T-helper 17 cell (primary cell): ENCODE measurements around the gene CLMP. TPM values are rescaled to one million over a fixed set of nuclear protein-coding genes. Genes with fewer than 3 reads are reported as not detected.
"Not testable (repeated sequence)": the region's sequence is repeated elsewhere in the genome, so short reads cannot be mapped to it uniquely, and the experiment has no call there.

Source experiments
- ATAC-seq: fragments of 150-1000 bp; cut with Tn5 transposase; 2 replicates; pipeline ENCODE4 v1.10.0; 2021; ENCODE audit warnings: mild to moderate bottlenecking, moderate library complexity
- DNase-seq, 3 donors: peaks; one replicate each; pipeline versions ENCODE4 v3.0.0 to v3.0.0-alpha.2; 2020 to 2021
- H3K9me3 ChIP-seq: one replicate; pipeline ENCODE4 v1.7.0; 2013; ENCODE audit warnings: low read length, mild to moderate bottlenecking; ENCODE audit not compliant: control insufficient read depth, poor library complexity, severe bottlenecking
- H3K27ac Mint-ChIP-seq: one replicate; pipeline ENCODE4 v1.8.0; 2022; ENCODE audit warnings: mild to moderate bottlenecking, moderate library complexity, mixed read lengths
- H3K27me3 Mint-ChIP-seq: one replicate; pipeline ENCODE4 v1.8.0; 2022; ENCODE audit warnings: mixed read lengths
- H3K36me3 Mint-ChIP-seq: one replicate; pipeline ENCODE4 v1.8.0; 2022; ENCODE audit warnings: low read depth, mixed read lengths
- H3K4me1 Mint-ChIP-seq: one replicate; pipeline ENCODE4 v1.8.0; 2022; ENCODE audit warnings: mild to moderate bottlenecking, mixed read lengths
- H3K4me3 Mint-ChIP-seq: one replicate; pipeline ENCODE4 v1.8.0; 2022; ENCODE audit warnings: mild to moderate bottlenecking, moderate library complexity, mixed read lengths
- total RNA-seq, 4 donors: library from RNA in 2 of 4; stranded (reverse) in 2 of 4; gene quantifications; one replicate each; pipeline ENCODE4 v1.2.3 and lab custom pipeline; 2022 to 2026

CLMP gene
- total RNA-seq, 2 donors from 2014 or later = 0.26 to 0.67 TPM

DNA sequence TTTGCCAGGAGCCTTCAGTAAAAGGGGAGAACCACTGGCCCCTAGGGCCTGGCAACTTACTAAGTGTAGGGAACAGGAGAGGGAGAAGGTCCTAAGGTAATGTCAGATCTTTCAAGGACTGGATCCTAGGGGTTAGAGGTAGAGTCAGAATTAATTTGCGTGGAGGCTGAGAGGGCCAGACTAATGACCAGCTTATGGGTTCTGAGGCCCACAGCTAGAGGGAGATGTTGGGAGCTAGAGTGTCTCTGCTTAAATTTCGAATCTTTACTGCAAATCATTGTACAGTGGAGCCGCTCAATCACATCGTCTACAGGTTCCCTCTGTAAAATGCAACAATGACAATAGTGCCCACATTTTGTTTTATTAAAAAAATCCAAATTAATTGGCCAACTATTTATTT, 31.4 kb downstream of the CLMP start:
- Mint-ChIP-seq H3K27ac (no peak overlapping the region), H3K27me3 (peaks cover 25% of the 10 kb centered on the region), H3K4me1 (peaks cover 6% of the 10 kb centered on the region), H3K4me3 (no peak overlapping the region), H3K36me3 (no peaks in the 10 kb centered on the region)
- DNase-seq = no peak
- no peak for ATAC-seq
- no peaks in the 10 kb centered on the region for H3K9me3 ChIP-seq

DNA sequence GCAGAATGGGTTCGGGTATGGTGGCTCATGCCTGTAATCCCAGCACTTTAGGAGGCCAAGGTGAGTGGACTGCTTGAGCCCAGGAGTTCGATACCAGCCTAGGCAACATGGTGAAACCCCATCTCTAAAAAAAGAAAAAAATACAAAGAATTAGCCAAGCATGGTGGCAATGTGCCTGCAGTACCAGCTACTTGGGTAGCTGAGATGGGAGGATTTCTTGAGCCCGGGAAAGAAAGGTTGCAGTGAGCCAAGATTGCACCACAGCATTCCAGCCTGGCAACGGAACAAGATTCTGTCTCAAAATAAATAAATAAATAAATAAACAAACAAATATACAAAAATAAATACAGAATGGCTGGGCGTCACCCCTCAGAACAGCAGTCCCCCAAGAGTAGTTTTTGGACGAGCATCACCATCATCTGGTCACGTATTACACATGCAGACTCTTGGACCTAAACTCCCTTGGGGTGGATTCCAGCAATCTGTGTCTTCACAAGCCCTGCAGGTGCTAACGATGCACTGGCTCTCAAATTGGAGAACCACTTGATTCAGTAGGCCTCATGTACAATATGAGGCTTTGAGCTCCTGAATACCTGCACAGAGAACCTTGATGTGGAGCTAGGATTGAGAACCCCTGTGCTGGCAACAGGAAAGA, 33.5 kb downstream of the CLMP start:
- no peak for DNase-seq
- Mint-ChIP-seq H3K4me3 (no peak overlapping the region), H3K27me3 (peaks cover 31% of the 10 kb centered on the region), H3K4me1 (peaks cover 6% of the 10 kb centered on the region), H3K36me3 (no peaks in the 10 kb centered on the region), H3K27ac (no peak overlapping the region)
- no peaks in the 10 kb centered on the region for H3K9me3 ChIP-seq
- no peak for ATAC-seq

DNA sequence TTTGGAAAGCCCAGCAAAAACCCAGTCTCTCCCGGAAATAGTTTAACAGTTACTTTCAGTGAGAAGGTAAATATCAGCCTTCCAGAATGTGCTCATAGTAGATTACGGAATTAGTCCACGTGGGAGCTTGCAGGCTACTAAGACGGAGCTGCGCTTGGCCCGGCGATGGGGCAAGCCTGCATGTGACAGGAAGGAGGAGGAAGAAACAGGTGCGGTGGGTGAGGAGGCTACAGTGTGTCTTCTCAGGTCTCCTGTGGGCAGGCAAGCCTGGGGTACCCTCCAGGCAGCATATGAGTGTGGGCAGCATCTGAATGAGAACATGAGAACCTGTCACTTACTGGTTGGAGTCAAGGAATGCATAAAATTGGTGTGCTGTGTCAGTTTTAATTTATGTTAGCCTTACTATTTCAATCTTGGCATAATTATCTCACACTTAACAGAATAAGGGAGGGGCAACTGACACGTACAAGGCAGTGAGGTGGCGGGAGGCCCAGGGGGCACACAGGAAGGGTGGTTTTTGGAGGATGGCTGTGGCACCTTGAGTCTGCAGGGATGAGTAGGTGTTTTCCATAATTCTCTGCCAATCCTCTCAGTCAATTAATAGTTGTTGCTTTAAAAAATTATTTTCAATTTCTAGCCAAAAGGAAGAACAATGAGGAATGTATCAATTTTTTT, 35.7 kb downstream of the CLMP start:
- Mint-ChIP-seq H3K36me3 (no peaks in the 10 kb centered on the region), H3K4me3 (no peak overlapping the region)

GRCh38 chr11:123158033-123159003, 36.7 kb downstream of the CLMP start:
- DNase-seq = no peak
- ATAC-seq = no peak
- peaks cover 51% of the 10 kb centered on the region for H3K27me3 Mint-ChIP-seq
- H3K27ac Mint-ChIP-seq = no peak overlapping the region
- no peaks in the 10 kb centered on the region for H3K9me3 ChIP-seq
- H3K36me3 Mint-ChIP-seq = peaks cover 2% of the 10 kb centered on the region
- peaks cover 6% of the 10 kb centered on the region for H3K4me1 Mint-ChIP-seq
- no peak overlapping the region for H3K4me3 Mint-ChIP-seq

More for the DNA sequence above, 35.7 kb downstream of the CLMP start:
- peaks cover 46% of the 10 kb centered on the region for H3K27me3 Mint-ChIP-seq
- H3K9me3 ChIP-seq = no peaks in the 10 kb centered on the region
- DNase-seq = no peak
- peaks cover 6% of the 10 kb centered on the region for H3K4me1 Mint-ChIP-seq
- ATAC-seq = no peak
- H3K27ac Mint-ChIP-seq = no peak overlapping the region

DNA sequence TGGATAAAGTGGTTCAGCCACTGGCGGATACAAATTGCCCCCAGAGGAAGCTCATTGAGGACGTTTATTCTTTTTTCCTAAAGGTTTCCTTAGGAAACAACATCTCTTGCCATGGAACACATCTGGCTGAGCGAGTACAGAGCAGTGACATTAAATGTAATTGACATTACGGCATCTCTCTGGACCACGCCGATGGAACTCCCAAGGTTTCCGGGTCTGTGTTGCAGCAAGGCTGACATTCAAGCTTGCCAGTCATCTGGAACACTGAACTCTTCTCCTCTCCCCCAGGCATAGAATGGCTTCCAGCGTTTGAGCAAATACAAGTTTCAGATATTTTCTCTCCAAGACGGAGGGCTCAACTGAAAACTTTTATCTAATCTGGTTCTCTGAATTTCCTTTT, 42.1 kb downstream of the CLMP start:
- peaks cover 2% of the 10 kb centered on the region for H3K36me3 Mint-ChIP-seq
- H3K4me3 Mint-ChIP-seq = no peak overlapping the region
- H3K27ac Mint-ChIP-seq = no peak overlapping the region
- DNase-seq (no peak), ATAC-seq (no peak)
- H3K9me3 ChIP-seq = no peaks in the 10 kb centered on the region
- H3K27me3 Mint-ChIP-seq = peaks cover 27% of the 10 kb centered on the region
- H3K4me1 Mint-ChIP-seq = no peaks in the 10 kb centered on the region

GRCh38 chr11:123152346-123152745, 42.7 kb downstream of the CLMP start:
- not testable (repeated sequence) for DNase-seq, H3K4me3 Mint-ChIP-seq, H3K4me1 Mint-ChIP-seq, H3K9me3 ChIP-seq, ATAC-seq, H3K27ac Mint-ChIP-seq, H3K36me3 Mint-ChIP-seq
- peaks cover 24% of the 10 kb centered on the region for H3K27me3 Mint-ChIP-seq

- Mint-ChIP-seq H3K4me1 (no peaks in the 10 kb centered on the region), H3K36me3 (peaks cover 6% of the 10 kb centered on the region), H3K4me3 (no peak overlapping the region), H3K27me3 (peaks cover 25% of the 10 kb centered on the region), H3K27ac (no peak overlapping the region)
- ATAC-seq (no peak), DNase-seq (no peak)
- H3K9me3 ChIP-seq = no peaks in the 10 kb centered on the region
These were observed 43.3 kb downstream of the CLMP start for GRCh38 chr11:123151796-123152195.

DNA sequence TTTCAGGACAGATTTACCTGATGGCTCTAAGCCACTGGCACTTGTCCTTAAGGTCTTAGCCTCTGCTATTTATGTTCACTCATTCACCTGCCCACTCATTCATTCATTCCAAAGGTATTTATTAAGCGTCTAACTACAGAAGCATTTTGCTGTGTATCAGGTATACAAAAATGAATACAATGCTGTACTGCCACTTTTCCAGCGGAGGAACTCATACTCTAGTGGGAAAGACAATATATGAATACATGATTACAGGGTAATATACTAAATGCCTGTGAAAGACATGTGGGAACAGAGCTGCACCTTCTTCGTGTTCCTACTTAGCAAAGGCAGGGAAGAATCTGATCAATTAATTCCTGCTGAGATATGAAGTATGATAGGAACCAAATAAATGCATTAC, 43.7 kb downstream of the CLMP start:
- H3K9me3 ChIP-seq = no peaks in the 10 kb centered on the region
- no peak overlapping the region for H3K4me3 Mint-ChIP-seq
- no peak for ATAC-seq
- H3K27me3 Mint-ChIP-seq = peaks cover 24% of the 10 kb centered on the region
- no peak overlapping the region for H3K27ac Mint-ChIP-seq
- DNase-seq = no peak
- H3K36me3 Mint-ChIP-seq = peaks cover 6% of the 10 kb centered on the region
- no peaks in the 10 kb centered on the region for H3K4me1 Mint-ChIP-seq

DNA sequence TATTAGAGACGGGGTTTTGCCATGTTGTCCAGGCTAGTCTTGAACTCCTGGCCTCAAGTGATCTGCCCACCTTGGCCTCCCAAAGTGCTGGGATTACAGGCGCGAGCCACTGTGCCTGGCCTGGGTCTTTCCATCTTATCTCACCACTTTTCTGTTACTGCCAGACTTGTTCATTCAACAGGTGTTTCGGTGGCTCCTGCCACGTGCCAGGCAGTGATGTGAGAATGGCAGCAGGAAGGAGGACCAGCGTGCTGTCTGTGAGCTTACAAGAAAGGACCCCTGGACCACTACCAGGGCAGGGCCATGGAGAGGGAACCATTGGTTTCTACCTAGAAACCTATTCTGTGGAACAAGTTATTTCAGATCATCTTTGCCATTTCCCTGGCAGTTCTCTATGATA, 44.2 kb downstream of the CLMP start:
- no peak overlapping the region for H3K27ac Mint-ChIP-seq

DNA sequence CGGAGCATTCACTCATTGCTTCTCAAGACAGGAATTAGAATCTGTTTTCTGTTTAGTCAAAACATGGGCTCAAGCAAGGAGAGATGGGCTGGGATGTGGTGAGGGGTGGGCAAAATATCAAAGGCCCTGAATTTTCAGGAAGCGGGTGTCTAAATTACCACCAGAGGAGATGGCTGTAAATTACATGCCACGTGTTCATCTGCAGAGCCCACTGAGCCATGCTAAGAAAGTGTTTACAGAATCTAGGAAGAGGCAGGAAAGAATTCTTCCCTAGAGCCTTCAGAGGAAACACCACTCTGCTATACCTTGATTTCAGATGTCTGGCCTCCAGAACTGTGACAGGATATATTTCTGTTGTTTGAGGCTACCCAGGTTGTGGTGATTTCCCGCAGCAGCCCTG, 46.1 kb downstream of the CLMP start:
- no peak for ATAC-seq
- Mint-ChIP-seq H3K4me1 (no peaks in the 10 kb centered on the region), H3K4me3 (no peak overlapping the region), H3K27ac (no peak overlapping the region), H3K27me3 (peaks cover 7% of the 10 kb centered on the region), H3K36me3 (peaks cover 5% of the 10 kb centered on the region)
- H3K9me3 ChIP-seq = no peaks in the 10 kb centered on the region
- DNase-seq = no peak

More for the DNA sequence above, 44.2 kb downstream of the CLMP start:
- ATAC-seq (no peak), DNase-seq (no peak)
- Mint-ChIP-seq H3K4me3 (no peak overlapping the region), H3K27me3 (peaks cover 20% of the 10 kb centered on the region), H3K4me1 (no peaks in the 10 kb centered on the region), H3K36me3 (peaks cover 6% of the 10 kb centered on the region)
- no peaks in the 10 kb centered on the region for H3K9me3 ChIP-seq

GRCh38 chr11:123145661-123146060, 49.4 kb downstream of the CLMP start:
- H3K27ac Mint-ChIP-seq = no peak overlapping the region
- peaks cover 5% of the 10 kb centered on the region for H3K27me3 Mint-ChIP-seq
- H3K9me3 ChIP-seq = no peaks in the 10 kb centered on the region
- no peak for ATAC-seq
- H3K4me3 Mint-ChIP-seq = no peak overlapping the region
- DNase-seq = no peak
- H3K4me1 Mint-ChIP-seq = no peaks in the 10 kb centered on the region
- H3K36me3 Mint-ChIP-seq = peaks cover 4% of the 10 kb centered on the region

DNA sequence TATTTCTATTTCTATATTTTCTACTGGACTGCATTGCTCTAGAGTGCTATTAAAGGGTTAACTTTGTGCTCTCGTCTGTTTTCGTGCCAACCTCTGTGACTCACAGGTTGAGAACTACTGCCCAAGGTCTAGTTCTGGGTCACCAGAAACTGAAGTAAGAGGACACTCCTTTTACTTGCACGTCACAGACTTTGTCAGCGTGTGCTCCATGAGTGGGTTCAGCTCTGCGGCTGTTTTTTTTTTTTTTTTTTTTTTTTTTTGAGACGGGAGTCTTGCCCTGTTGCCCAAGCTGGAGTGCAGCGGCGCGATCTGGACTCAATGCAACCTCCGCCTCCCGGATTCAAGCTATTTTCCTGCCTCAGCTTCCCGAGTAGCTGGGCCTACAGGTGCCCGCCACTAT, 49.8 kb downstream of the CLMP start:
- no peak for ATAC-seq
- Mint-ChIP-seq H3K27me3 (peaks cover 5% of the 10 kb centered on the region), H3K4me1 (no peaks in the 10 kb centered on the region), H3K4me3 (no peak overlapping the region), H3K36me3 (peaks cover 4% of the 10 kb centered on the region), H3K27ac (no peak overlapping the region)
- no peak for DNase-seq
- H3K9me3 ChIP-seq = no peaks in the 10 kb centered on the region

- Mint-ChIP-seq H3K36me3 (peaks cover 4% of the 10 kb centered on the region), H3K27me3 (peaks cover 5% of the 10 kb centered on the region), H3K4me1 (no peaks in the 10 kb centered on the region), H3K4me3 (no peak overlapping the region), H3K27ac (no peak overlapping the region)
- DNase-seq (no peak), ATAC-seq (no peak)
- H3K9me3 ChIP-seq = no peaks in the 10 kb centered on the region
These were observed 50.3 kb downstream of the CLMP start for GRCh38 chr11:123144707-123145106.
